ENCODE measurements around the gene TOPAZ1. TPM values are rescaled to one million over a fixed set of nuclear protein-coding genes. Genes with fewer than 3 reads are reported as not detected.

Gene TOPAZ1
- total and polyA plus RNA-seq, 9 of the 15 experiments (the other 6 are each of a cell fraction or from before 2014, with no cell fraction given): 0.01 TPM; not detected in 8

DNA sequence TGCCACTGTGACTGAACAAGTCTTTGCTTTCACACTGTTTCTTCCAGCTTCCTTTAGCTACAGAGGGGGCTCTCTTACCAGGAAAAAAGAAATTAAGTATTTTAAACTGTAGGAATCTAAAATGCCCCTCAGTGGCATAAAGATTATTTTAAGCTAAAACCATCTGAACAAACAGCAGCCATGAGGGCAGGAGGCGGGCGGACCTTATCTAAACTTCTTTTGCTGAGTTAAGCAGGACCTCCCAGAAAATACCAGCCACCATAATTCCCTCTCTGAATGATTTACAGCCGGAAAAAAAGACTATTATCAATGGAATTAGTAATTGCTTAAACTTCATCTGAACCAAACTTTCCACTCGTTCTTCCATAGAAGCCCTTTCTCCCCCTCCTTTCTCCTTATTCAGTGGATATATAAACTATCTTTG lies 5.2 kb upstream of the TOPAZ1 start (continued):
- 0 out of 2 replicates have a peak, but pooled peaks have one; percentile 22 for TF ChIP-seq ZNF584 (CRISPR knock-in tag; IDR thresholded peaks at IDR 0.05; ENCODE audit: low read depth)
- no peak for TF ChIP-seq TGIF2 (CRISPR knock-in tag; IDR thresholded peaks at IDR 0.05)
- TF ChIP-seq, protein P1, sequence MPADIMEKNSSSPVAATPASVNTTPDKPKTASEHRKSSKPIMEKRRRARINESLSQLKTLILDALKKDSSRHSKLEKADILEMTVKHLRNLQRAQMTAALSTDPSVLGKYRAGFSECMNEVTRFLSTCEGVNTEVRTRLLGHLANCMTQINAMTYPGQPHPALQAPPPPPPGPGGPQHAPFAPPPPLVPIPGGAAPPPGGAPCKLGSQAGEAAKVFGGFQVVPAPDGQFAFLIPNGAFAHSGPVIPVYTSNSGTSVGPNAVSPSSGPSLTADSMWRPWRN (IDR thresholded peaks at IDR 0.05; ENCODE audit: low read depth): no peak
- TF ChIP-seq, protein P2, sequence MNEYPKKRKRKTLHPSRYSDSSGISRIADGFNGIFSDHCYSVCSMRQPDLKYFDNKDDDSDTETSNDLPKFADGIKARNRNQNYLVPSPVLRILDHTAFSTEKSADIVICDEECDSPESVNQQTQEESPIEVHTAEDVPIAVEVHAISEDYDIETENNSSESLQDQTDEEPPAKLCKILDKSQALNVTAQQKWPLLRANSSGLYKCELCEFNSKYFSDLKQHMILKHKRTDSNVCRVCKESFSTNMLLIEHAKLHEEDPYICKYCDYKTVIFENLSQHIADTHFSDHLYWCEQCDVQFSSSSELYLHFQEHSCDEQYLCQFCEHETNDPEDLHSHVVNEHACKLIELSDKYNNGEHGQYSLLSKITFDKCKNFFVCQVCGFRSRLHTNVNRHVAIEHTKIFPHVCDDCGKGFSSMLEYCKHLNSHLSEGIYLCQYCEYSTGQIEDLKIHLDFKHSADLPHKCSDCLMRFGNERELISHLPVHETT (CRISPR knock-in tag; conservative IDR thresholded peaks at IDR 0.05 in 1 of 2, IDR thresholded peaks at IDR 0.05 in 1 of 2): peak in 1 of 2 experiments; percentile 85; a peak in 2 of 4 replicates
- no peak for TF ChIP-seq ZNF583 (CRISPR knock-in tag; IDR thresholded peaks at IDR 0.05)
- TF ChIP-seq KAT2B (IDR thresholded peaks at IDR 0.05; ENCODE audit: low read depth, low read length): no peak
- TF ChIP-seq, protein P3, sequence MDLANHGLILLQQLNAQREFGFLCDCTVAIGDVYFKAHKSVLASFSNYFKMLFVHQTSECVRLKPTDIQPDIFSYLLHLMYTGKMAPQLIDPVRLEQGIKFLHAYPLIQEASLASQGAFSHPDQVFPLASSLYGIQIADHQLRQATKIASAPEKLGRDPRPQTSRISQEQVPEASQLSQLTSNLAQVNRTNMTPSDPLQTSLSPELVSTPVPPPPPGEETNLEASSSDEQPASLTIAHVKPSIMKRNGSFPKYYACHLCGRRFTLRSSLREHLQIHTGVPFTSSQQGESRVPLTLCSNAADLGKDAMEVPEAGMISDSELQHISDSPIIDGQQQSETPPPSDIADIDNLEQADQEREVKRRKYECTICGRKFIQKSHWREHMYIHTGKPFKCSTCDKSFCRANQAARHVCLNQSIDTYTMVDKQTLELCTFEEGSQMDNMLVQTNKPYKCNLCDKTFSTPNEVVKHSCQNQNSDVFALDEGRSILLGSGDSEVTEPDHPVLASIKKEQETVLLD (IDR thresholded peaks at IDR 0.05): no peak
- peak; percentile 80; the same call in 1 of the 2 replicates for TF ChIP-seq NFATC3 (IDR thresholded peaks at IDR 0.05)
- TF ChIP-seq, protein P4, sequence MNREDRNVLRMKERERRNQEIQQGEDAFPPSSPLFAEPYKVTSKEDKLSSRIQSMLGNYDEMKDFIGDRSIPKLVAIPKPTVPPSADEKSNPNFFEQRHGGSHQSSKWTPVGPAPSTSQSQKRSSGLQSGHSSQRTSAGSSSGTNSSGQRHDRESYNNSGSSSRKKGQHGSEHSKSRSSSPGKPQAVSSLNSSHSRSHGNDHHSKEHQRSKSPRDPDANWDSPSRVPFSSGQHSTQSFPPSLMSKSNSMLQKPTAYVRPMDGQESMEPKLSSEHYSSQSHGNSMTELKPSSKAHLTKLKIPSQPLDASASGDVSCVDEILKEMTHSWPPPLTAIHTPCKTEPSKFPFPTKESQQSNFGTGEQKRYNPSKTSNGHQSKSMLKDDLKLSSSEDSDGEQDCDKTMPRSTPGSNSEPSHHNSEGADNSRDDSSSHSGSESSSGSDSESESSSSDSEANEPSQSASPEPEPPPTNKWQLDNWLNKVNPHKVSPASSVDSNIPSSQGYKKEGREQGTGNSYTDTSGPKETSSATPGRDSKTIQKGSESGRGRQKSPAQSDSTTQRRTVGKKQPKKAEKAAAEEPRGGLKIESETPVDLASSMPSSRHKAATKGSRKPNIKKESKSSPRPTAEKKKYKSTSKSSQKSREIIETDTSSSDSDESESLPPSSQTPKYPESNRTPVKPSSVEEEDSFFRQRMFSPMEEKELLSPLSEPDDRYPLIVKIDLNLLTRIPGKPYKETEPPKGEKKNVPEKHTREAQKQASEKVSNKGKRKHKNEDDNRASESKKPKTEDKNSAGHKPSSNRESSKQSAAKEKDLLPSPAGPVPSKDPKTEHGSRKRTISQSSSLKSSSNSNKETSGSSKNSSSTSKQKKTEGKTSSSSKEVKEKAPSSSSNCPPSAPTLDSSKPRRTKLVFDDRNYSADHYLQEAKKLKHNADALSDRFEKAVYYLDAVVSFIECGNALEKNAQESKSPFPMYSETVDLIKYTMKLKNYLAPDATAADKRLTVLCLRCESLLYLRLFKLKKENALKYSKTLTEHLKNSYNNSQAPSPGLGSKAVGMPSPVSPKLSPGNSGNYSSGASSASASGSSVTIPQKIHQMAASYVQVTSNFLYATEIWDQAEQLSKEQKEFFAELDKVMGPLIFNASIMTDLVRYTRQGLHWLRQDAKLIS (CRISPR knock-in tag; IDR thresholded peaks at IDR 0.05): no peak
- TF ChIP-seq ZFX (CRISPR knock-in tag; IDR thresholded peaks at IDR 0.05): no peak
- TF ChIP-seq FOXA1 (IDR thresholded peaks at IDR 0.05; ENCODE audit: borderline replicate concordance): no peak
- TF ChIP-seq MCM3 (IDR thresholded peaks at IDR 0.05): no peak
- no peak; the same call in 1 of the 2 replicates for TF ChIP-seq ZNF644 (tag; IDR thresholded peaks at IDR 0.05; ENCODE audit: low read depth)
- peak; percentile 63 for TF ChIP-seq ZNF316 (IDR thresholded peaks at IDR 0.05)
- TF ChIP-seq HNRNPH1 (optimal IDR thresholded peaks at IDR 0.05; ENCODE audit: low read depth, low read length): no peak
- TF ChIP-seq, protein P5, sequence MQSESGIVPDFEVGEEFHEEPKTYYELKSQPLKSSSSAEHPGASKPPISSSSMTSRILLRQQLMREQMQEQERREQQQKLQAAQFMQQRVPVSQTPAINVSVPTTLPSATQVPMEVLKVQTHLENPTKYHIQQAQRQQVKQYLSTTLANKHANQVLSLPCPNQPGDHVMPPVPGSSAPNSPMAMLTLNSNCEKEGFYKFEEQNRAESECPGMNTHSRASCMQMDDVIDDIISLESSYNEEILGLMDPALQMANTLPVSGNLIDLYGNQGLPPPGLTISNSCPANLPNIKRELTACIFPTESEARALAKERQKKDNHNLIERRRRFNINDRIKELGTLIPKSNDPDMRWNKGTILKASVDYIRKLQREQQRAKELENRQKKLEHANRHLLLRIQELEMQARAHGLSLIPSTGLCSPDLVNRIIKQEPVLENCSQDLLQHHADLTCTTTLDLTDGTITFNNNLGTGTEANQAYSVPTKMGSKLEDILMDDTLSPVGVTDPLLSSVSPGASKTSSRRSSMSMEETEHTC (IDR thresholded peaks at IDR 0.05): no peak
- no peak for TF ChIP-seq SRSF7 (optimal IDR thresholded peaks at IDR 0.05; ENCODE audit: low read depth, low read length)
- no peak for TF ChIP-seq SRSF3 (IDR thresholded peaks at IDR 0.05; ENCODE audit: insufficient read depth, low read length)
- TF ChIP-seq, protein P6, sequence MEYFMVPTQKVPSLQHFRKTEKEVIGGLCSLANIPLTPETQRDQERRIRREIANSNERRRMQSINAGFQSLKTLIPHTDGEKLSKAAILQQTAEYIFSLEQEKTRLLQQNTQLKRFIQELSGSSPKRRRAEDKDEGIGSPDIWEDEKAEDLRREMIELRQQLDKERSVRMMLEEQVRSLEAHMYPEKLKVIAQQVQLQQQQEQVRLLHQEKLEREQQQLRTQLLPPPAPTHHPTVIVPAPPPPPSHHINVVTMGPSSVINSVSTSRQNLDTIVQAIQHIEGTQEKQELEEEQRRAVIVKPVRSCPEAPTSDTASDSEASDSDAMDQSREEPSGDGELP (CRISPR knock-in tag; IDR thresholded peaks at IDR 0.05; ENCODE audit: borderline replicate concordance): no peak

All from K562 (cell line).